NCI-H2107 treated with DMSO at 0.1 percent for 48 hours (cell line): ENCODE results near the gene TMED5.

Source experiments
- DNase-seq: peaks from one replicate; lab custom pipeline; 2025; ENCODE audit not compliant: unreplicated experiment; lab: John Stamatoyannopoulos, UW

TMED5 gene

GRCh38 chr1:93124556-93125355 lies 55.5 kb downstream of the TMED5 start:
- DNase-seq, result no peak

GRCh38 chr1:93123201-93123783 lies 56.9 kb downstream of the TMED5 start:
- DNase-seq, result no peak

GRCh38 chr1:93120614-93121013 lies 59.6 kb downstream of the TMED5 start:
- no peak for DNase-seq

- no peak for DNase-seq
Observed at GRCh38 chr1:93114391-93114790, 65.8 kb downstream of the TMED5 start.

GRCh38 chr1:93113127-93113526 lies 67.1 kb downstream of the TMED5 start:
- no peak for DNase-seq

GRCh38 chr1:93111561-93111960 lies 68.7 kb downstream of the TMED5 start:
- no peak for DNase-seq

- DNase-seq, result no peak
Observed at GRCh38 chr1:93111065-93111464, 69.1 kb downstream of the TMED5 start.

GRCh38 chr1:93109578-93109977 lies 70.6 kb downstream of the TMED5 start:
- DNase-seq, result no peak

GRCh38 chr1:93108335-93108734 lies 71.9 kb downstream of the TMED5 start:
- DNase-seq, result no peak

GRCh38 chr1:93107395-93107794 lies 72.8 kb downstream of the TMED5 start:
- no peak for DNase-seq

GRCh38 chr1:93106226-93106625 lies 74.0 kb downstream of the TMED5 start:
- no peak for DNase-seq

GRCh38 chr1:93102142-93102541 lies 78.1 kb downstream of the TMED5 start:
- no peak for DNase-seq
